Stimulated activated CD4-positive, alpha-beta T cell treated with anti-CD3 and anti-CD28 coated beads, Interleukin-4, amount 100 ng/mL, for 48 hours (primary cell): ENCODE data around the gene DCLK1.
"Not testable (repeated sequence)": the region's sequence is repeated elsewhere in the genome, so short reads cannot be mapped to it uniquely, and the experiment has no call there.

Experiments
- DNase-seq, 2 donors: peaks; one replicate each; pipeline ENCODE4 v3.0.0-alpha.2; 2020; ENCODE audit warnings: low read depth in 2 of 2

Gene DCLK1

GRCh38 chr13:36131931-36132297, 732 bp upstream of the DCLK1 start:
- no peak for DNase-seq

- no peak for DNase-seq
Observed at GRCh38 chr13:36130552-36131221, 495 bp downstream of the DCLK1 start.

GRCh38 chr13:36130193-36130551, 1.0 kb downstream of the DCLK1 start:
- DNase-seq, result no peak

GRCh38 chr13:36129539-36129938, 1.6 kb downstream of the DCLK1 start:
- DNase-seq, result no peak

- DNase-seq, result no peak
Observed at GRCh38 chr13:36126491-36126890, 4.7 kb downstream of the DCLK1 start.

GRCh38 chr13:36125841-36126240, 5.3 kb downstream of the DCLK1 start:
- no peak for DNase-seq

- no peak for DNase-seq
Observed at GRCh38 chr13:36124236-36124822, 6.9 kb downstream of the DCLK1 start.

- DNase-seq, result no peak
Observed at GRCh38 chr13:36115306-36115705, 15.9 kb downstream of the DCLK1 start.

- no peak for DNase-seq
Observed at GRCh38 chr13:36114233-36114632, 16.9 kb downstream of the DCLK1 start.

- no peak for DNase-seq
Observed at GRCh38 chr13:36108954-36109353, 22.2 kb downstream of the DCLK1 start.

GRCh38 chr13:36108342-36108741, 22.8 kb downstream of the DCLK1 start:
- no peak for DNase-seq

GRCh38 chr13:36107521-36107920, 23.7 kb downstream of the DCLK1 start:
- DNase-seq, result no peak

GRCh38 chr13:36105726-36106125, 25.5 kb downstream of the DCLK1 start:
- DNase-seq, result no peak

- no peak for DNase-seq
Observed at GRCh38 chr13:36102721-36103120, 28.5 kb downstream of the DCLK1 start.

GRCh38 chr13:36101907-36102306, 29.3 kb downstream of the DCLK1 start:
- not testable (repeated sequence) for DNase-seq

GRCh38 chr13:36101157-36101556, 30.0 kb downstream of the DCLK1 start:
- DNase-seq, result no peak

- DNase-seq, result no peak
Observed at GRCh38 chr13:36098080-36098479, 33.1 kb downstream of the DCLK1 start.

GRCh38 chr13:36096461-36097416, 34.4 kb downstream of the DCLK1 start:
- no peak for DNase-seq

- DNase-seq, result no peak
Observed at GRCh38 chr13:36094478-36094877, 36.7 kb downstream of the DCLK1 start.

- DNase-seq, result no peak
Observed at GRCh38 chr13:36090592-36090991, 40.6 kb downstream of the DCLK1 start.

GRCh38 chr13:36089130-36089647, 42.0 kb downstream of the DCLK1 start:
- DNase-seq, result no peak

GRCh38 chr13:36088463-36088862, 42.7 kb downstream of the DCLK1 start:
- no peak for DNase-seq

GRCh38 chr13:36088001-36088400, 43.2 kb downstream of the DCLK1 start:
- DNase-seq, result no peak
